Activated CD4-positive, CD25-positive, alpha-beta regulatory T cell (primary cell): Measurements from ENCODE around the gene CEBPB.

Experiments used
- DNase-seq, 4 experiments: peaks; one replicate each; lab custom pipeline; 2025; lab: John Stamatoyannopoulos, UW

The CEBPB gene

GRCh38 chr20:50213531-50214106 is 23.0 kb downstream of the CEBPB start:
- no peak for DNase-seq

- no peak for DNase-seq
Observed at GRCh38 chr20:50214226-50215024, 23.8 kb downstream of the CEBPB start.

GRCh38 chr20:50215101-50215690 is 24.6 kb downstream of the CEBPB start:
- no peak for DNase-seq

- DNase-seq = no peak
Observed at GRCh38 chr20:50215926-50216325, 25.3 kb downstream of the CEBPB start.

GRCh38 chr20:50216543-50217206 is 26.0 kb downstream of the CEBPB start:
- DNase-seq = no peak

- no peak for DNase-seq
Observed at GRCh38 chr20:50217207-50217949, 26.7 kb downstream of the CEBPB start.

GRCh38 chr20:50218987-50219435 is 28.4 kb downstream of the CEBPB start:
- no peak for DNase-seq

- DNase-seq = no peak
Observed at GRCh38 chr20:50219600-50219999, 29.0 kb downstream of the CEBPB start.

GRCh38 chr20:50220093-50220893 is 29.7 kb downstream of the CEBPB start:
- DNase-seq = no peak

GRCh38 chr20:50220894-50221365 is 30.3 kb downstream of the CEBPB start:
- DNase-seq = no peak

GRCh38 chr20:50221501-50222308 is 31.1 kb downstream of the CEBPB start:
- DNase-seq = no peak

GRCh38 chr20:50222309-50223038 is 31.8 kb downstream of the CEBPB start:
- no peak for DNase-seq

GRCh38 chr20:50223039-50224005 is 32.7 kb downstream of the CEBPB start:
- no peak for DNase-seq

- DNase-seq = no peak
Observed at GRCh38 chr20:50224052-50224451, 33.4 kb downstream of the CEBPB start.

- DNase-seq = no peak
Observed at GRCh38 chr20:50224531-50225255, 34.1 kb downstream of the CEBPB start.

GRCh38 chr20:50226093-50226974 is 35.7 kb downstream of the CEBPB start:
- DNase-seq = no peak

- DNase-seq = no peak
Observed at GRCh38 chr20:50227506-50227905, 36.9 kb downstream of the CEBPB start.
